Neural crest cell (in vitro differentiated cells): ENCODE measurements around the gene UNC13B. TPM values are rescaled to one million over a fixed set of nuclear protein-coding genes. Genes with fewer than 3 reads are reported as not detected.

Experiments
- DNase-seq: peaks from one replicate; pipeline ENCODE4 v3.0.0; 2021; ENCODE audit warnings: low read depth, mixed read lengths, low spot score
- H3K27ac Mint-ChIP-seq: one replicate; pipeline ENCODE4 v1.8.0; 2021; ENCODE audit warnings: mild to moderate bottlenecking, mixed read lengths; ENCODE audit not compliant: unreplicated experiment
- H3K27me3 Mint-ChIP-seq: 2 replicates; pipeline ENCODE4 v1.8.0; 2021; ENCODE audit warnings: low read depth, mild to moderate bottlenecking, mixed read lengths
- H3K36me3 Mint-ChIP-seq: 2 replicates; pipeline ENCODE4 v1.8.0; 2021; ENCODE audit warnings: low read depth, mild to moderate bottlenecking, mixed read lengths
- H3K4me1 Mint-ChIP-seq: 2 replicates; pipeline ENCODE4 v1.8.0; 2021; ENCODE audit warnings: mixed read lengths
- H3K4me3 Mint-ChIP-seq: one replicate; pipeline ENCODE4 v1.8.0; 2021; ENCODE audit warnings: mild to moderate bottlenecking, mixed read lengths
- H3K9me3 Mint-ChIP-seq: 2 replicates; pipeline ENCODE4 v1.8.0; 2021; ENCODE audit warnings: mixed read lengths
- total RNA-seq: library from RNA; stranded (reverse); gene quantifications from 2 replicates; pipeline ENCODE4 v1.2.1, GENCODE V29; 2021
- TF ChIP-seq, protein P1 (sequence below): fragments of 200-600 bp; sonication (generic); conservative IDR thresholded peaks from 2 replicates; pipeline ENCODE4 v1.5.0; 2021; ENCODE audit warnings: antibody characterized with exemption, mild to moderate bottlenecking

The UNC13B gene
- total RNA-seq, 1 donor from 2014 or later, result 56.9 TPM

- Mint-ChIP-seq H3K27ac (no peak overlapping the region), H3K9me3 (peaks cover 2% of the 10 kb centered on the region), H3K27me3 (no peaks in the 10 kb centered on the region), H3K36me3 (peaks cover 8% of the 10 kb centered on the region), H3K4me1 (no peaks in the 10 kb centered on the region), H3K4me3 (no peak overlapping the region)
- no peak for DNase-seq
- TF ChIP-seq, protein P1, sequence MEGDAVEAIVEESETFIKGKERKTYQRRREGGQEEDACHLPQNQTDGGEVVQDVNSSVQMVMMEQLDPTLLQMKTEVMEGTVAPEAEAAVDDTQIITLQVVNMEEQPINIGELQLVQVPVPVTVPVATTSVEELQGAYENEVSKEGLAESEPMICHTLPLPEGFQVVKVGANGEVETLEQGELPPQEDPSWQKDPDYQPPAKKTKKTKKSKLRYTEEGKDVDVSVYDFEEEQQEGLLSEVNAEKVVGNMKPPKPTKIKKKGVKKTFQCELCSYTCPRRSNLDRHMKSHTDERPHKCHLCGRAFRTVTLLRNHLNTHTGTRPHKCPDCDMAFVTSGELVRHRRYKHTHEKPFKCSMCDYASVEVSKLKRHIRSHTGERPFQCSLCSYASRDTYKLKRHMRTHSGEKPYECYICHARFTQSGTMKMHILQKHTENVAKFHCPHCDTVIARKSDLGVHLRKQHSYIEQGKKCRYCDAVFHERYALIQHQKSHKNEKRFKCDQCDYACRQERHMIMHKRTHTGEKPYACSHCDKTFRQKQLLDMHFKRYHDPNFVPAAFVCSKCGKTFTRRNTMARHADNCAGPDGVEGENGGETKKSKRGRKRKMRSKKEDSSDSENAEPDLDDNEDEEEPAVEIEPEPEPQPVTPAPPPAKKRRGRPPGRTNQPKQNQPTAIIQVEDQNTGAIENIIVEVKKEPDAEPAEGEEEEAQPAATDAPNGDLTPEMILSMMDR, result no peak
These were observed 212.6 kb downstream of the UNC13B start for GRCh38 chr9:35374436-35374835.

DNA sequence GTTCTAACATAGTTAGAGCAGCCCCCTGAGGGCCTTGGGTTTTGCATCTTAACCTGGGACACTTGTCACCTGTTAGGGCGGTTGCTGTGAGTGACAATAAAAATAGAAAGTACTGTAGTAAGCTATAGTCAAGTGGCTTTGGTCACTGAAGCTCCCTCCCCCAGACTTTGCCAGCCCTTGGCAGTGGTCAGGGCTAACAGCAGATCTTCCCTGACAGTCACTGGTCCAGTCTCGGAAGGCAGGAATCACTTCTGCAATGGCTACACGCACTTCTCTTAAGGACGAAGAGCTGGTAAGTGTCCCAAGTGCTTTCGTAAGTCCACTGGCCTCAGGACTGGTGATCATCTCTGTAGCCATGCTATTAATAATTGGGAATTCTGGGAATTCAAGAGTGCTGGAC lies 213.1 kb downstream of the UNC13B start:
- H3K27me3 Mint-ChIP-seq, result no peaks in the 10 kb centered on the region
- H3K9me3 Mint-ChIP-seq, result peaks cover 2% of the 10 kb centered on the region
- H3K4me3 Mint-ChIP-seq, result no peak overlapping the region
- peaks cover 7% of the 10 kb centered on the region for H3K36me3 Mint-ChIP-seq
- H3K4me1 Mint-ChIP-seq, result no peaks in the 10 kb centered on the region
- TF ChIP-seq, protein P1, result no peak
- H3K27ac Mint-ChIP-seq, result no peak overlapping the region
- DNase-seq, result no peak

GRCh38 chr9:35380039-35380438 lies 218.2 kb downstream of the UNC13B start:
- Mint-ChIP-seq H3K27me3 (no peaks in the 10 kb centered on the region), H3K4me3 (no peak overlapping the region), H3K27ac (no peak overlapping the region), H3K4me1 (no peaks in the 10 kb centered on the region), H3K9me3 (no peaks in the 10 kb centered on the region), H3K36me3 (peaks cover 8% of the 10 kb centered on the region)
- TF ChIP-seq, protein P1, result no peak
- no peak for DNase-seq

- H3K27me3 Mint-ChIP-seq, result no peaks in the 10 kb centered on the region
- no peaks in the 10 kb centered on the region for H3K9me3 Mint-ChIP-seq
- H3K36me3 Mint-ChIP-seq, result peaks cover 9% of the 10 kb centered on the region
- H3K27ac Mint-ChIP-seq, result no peak overlapping the region
- no peak for DNase-seq
- no peaks in the 10 kb centered on the region for H3K4me1 Mint-ChIP-seq
- H3K4me3 Mint-ChIP-seq, result no peak overlapping the region
- TF ChIP-seq, protein P1, result no peak
These were observed 218.8 kb downstream of the UNC13B start for GRCh38 chr9:35380619-35381018.

DNA sequence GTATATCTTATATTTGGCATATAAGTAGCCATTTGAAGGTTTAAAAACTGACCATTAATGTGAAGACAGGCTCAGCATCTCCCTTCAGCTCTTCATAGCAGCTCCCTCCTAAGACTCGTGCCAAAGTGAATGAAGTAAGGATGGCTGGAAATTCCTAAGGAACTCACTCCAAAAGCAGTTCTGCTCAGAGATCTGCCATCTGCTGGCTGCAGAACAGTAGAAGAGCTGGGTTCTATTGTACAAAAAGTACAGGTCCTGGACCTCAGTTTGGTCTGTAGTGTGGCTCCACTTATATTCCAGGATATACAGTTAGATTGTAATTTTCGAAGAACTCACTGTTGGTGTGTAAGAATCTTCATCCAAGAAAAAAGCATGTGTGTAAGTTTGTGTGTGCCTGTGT lies 223.2 kb downstream of the UNC13B start:
- Mint-ChIP-seq H3K9me3 (no peaks in the 10 kb centered on the region), H3K27ac (peak overlapping the region; percentile 3), H3K4me3 (no peak overlapping the region), H3K27me3 (no peaks in the 10 kb centered on the region), H3K36me3 (peaks cover 16% of the 10 kb centered on the region), H3K4me1 (no peaks in the 10 kb centered on the region)
- TF ChIP-seq, protein P1, result no peak
- DNase-seq, result no peak
